HepG2 (cell line): ENCODE measurements around the gene RNF222. TPM values are rescaled to one million over a fixed set of nuclear protein-coding genes. Genes with fewer than 3 reads are reported as not detected.

Source experiments
- BHLHE40 ChIP-seq: IDR thresholded peaks from 2 replicates; pipeline ENCODE4 v1.6.1; 2011; ENCODE audit warnings: low read length, improper control_type of control experiment
- BORCS8-MEF2B ChIP-seq: sonication (generic); formaldehyde crosslinking; IDR thresholded peaks from 2 replicates; pipeline ENCODE4 v1.8.0; 2022; ENCODE audit warnings: mild to moderate bottlenecking, missing genetic modification reagents
- BRF2 ChIP-seq: sonication (generic); formaldehyde crosslinking; IDR thresholded peaks from 2 replicates; pipeline ENCODE4 v1.8.1; 2022; ENCODE audit warnings: mild to moderate bottlenecking, missing genetic modification reagents
- CSRNP1 ChIP-seq: sonication (generic); formaldehyde crosslinking; IDR thresholded peaks from 2 replicates; pipeline ENCODE4 v1.8.1; 2023; ENCODE audit warnings: mild to moderate bottlenecking, missing genetic modification reagents
- E2F5 ChIP-seq: sonication (generic); formaldehyde crosslinking; conservative IDR thresholded peaks from 2 replicates; pipeline ENCODE4 v1.4.0; 2020; ENCODE audit warnings: missing genetic modification reagents
- MTF2 ChIP-seq: sonication (generic); formaldehyde crosslinking; IDR thresholded peaks from 2 replicates; pipeline ENCODE4 v1.5.0; 2020; ENCODE audit warnings: missing genetic modification reagents, borderline replicate concordance
- MYC ChIP-seq: sonication (generic); formaldehyde crosslinking; IDR thresholded peaks from 2 replicates; pipeline ENCODE4 v1.9.0; 2021; ENCODE audit warnings: missing genetic modification reagents, borderline replicate concordance
- NCOA1 ChIP-seq: sonication (generic); formaldehyde crosslinking; IDR thresholded peaks from 2 replicates; pipeline ENCODE4 v1.9.0; 2021; ENCODE audit warnings: missing genetic modification reagents
- PHB2 ChIP-seq: fragments of 450-650 bp; IDR thresholded peaks from 2 replicates; pipeline ENCODE4 v1.6.1; 2018; ENCODE audit not compliant: partially characterized antibody
- SOX13 ChIP-seq, 3 experiments: fragments of 450-650 bp in 1 of 3; sonication (generic) in 1 of 3; formaldehyde crosslinking in 1 of 3; IDR thresholded peaks in 2 of 3; conservative IDR thresholded peaks in 1 of 3; 2 replicates each; pipeline versions ENCODE4 v1.5.0 to v1.6.1; 2016 to 2020; ENCODE audit warnings: antibody characterized with exemption in 1 of 3, mild to moderate bottlenecking in 1 of 3, missing compliant biosample characterization in 1 of 3, missing genetic modification reagents in 1 of 3, moderate library complexity in 1 of 3
- TEAD3 ChIP-seq: optimal IDR thresholded peaks from 2 replicates; pipeline ENCODE3; 2016; ENCODE audit warnings: borderline replicate concordance
- TEF ChIP-seq: sonication (generic); formaldehyde crosslinking; IDR thresholded peaks from 2 replicates; pipeline ENCODE4 v1.5.0; 2020; ENCODE audit warnings: missing genetic modification reagents
- ZNF12 ChIP-seq: sonication (generic); formaldehyde crosslinking; IDR thresholded peaks from 2 replicates; pipeline ENCODE4 v1.5.0; 2020; ENCODE audit warnings: missing genetic modification reagents
- ZNF18 ChIP-seq: sonication (generic); formaldehyde crosslinking; IDR thresholded peaks from 2 replicates; pipeline ENCODE4 v1.8.0; 2022; ENCODE audit warnings: mild to moderate bottlenecking, missing genetic modification reagents; ENCODE audit not compliant: insufficient replicate concordance
- ZNF747 ChIP-seq: sonication (generic); formaldehyde crosslinking; IDR thresholded peaks from 2 replicates; pipeline ENCODE4 v1.8.1; 2023; ENCODE audit warnings: missing genetic modification reagents, mild to moderate bottlenecking, borderline replicate concordance
- ZNF773 ChIP-seq: sonication (generic); formaldehyde crosslinking; IDR thresholded peaks from 2 replicates; pipeline ENCODE4 v1.4.0; 2020; ENCODE audit warnings: missing genetic modification reagents, borderline replicate concordance
- ZNF788 ChIP-seq: sonication (generic); formaldehyde crosslinking; IDR thresholded peaks from 2 replicates; pipeline ENCODE4 v1.5.0; 2020; ENCODE audit warnings: mild to moderate bottlenecking, missing genetic modification reagents, borderline replicate concordance
- ZNF816 ChIP-seq: sonication (generic); formaldehyde crosslinking; IDR thresholded peaks from 2 replicates; pipeline ENCODE4 v1.8.0; 2022; ENCODE audit warnings: missing genetic modification reagents, mild to moderate bottlenecking, borderline replicate concordance
- ZSCAN31 ChIP-seq: sonication (generic); formaldehyde crosslinking; IDR thresholded peaks from 2 replicates; pipeline ENCODE4 v1.5.0; 2020; ENCODE audit warnings: low read depth, mild to moderate bottlenecking, missing genetic modification reagents
- polyA plus RNA-seq, 8 experiments: library from polyadenylated mRNA; depleted of rRNA in 3 of 8; stranded (reverse) in 7 of 8; unstranded in 1 of 8; fragments of >200 nt; fragmentation: Illumina TruSeq in 4 of 8; extraction: Trizol in 4 of 8; gene quantifications; 2 replicates each; pipeline versions ENCODE4 v1.2.1 to v1.2.3, GENCODE V29; 2011 to 2016; ENCODE audit warnings: low read depth in 4 of 8, missing spikeins in 1 of 8, mixed read lengths in 1 of 8; ENCODE audit not compliant: insufficient read depth in 1 of 8
- total RNA-seq, 5 experiments: library from RNA; depleted of rRNA; stranded (reverse); fragments of >200 nt; fragmentation: Illumina TruSeq; extraction: Trizol; gene quantifications; 2 replicates each; pipeline ENCODE4 v1.2.3, GENCODE V29; 2016; ENCODE audit warnings: low read depth in 1 of 5

RNF222 gene
- total and polyA plus RNA-seq, 2 of the 13 experiments (the other 11 are each of a cell fraction or from before 2014, with no cell fraction given) = not detected

- TF ChIP-seq ZNF18 (CRISPR knock-in tag) (no peak), ZNF747 (CRISPR knock-in tag) (no peak), ZNF12 (0 out of 2 replicates have a peak, but pooled peaks have one; percentile 11), CSRNP1 (0 out of 2 replicates have a peak, but pooled peaks have one; percentile 26), E2F5 (CRISPR knock-in tag) (no peak), TEAD3 (CRISPR knock-in tag) (no peak), NCOA1 (CRISPR knock-in tag) (no peak), MTF2 (CRISPR knock-in tag) (0 out of 2 replicates have a peak, but pooled peaks have one; percentile 6), TEF (CRISPR knock-in tag) (0 out of 2 replicates have a peak, but pooled peaks have one; percentile 15), ZNF788 (CRISPR knock-in tag) (no peak), ZNF816 (CRISPR knock-in tag) (peak; percentile 83; the same call in 1 of the 2 replicates), ZNF773 (CRISPR knock-in tag) (no peak), SOX13 (IDR thresholded peaks at IDR 0.05) (no peak), SOX13 (CRISPR knock-in tag; conservative IDR thresholded peaks at IDR 0.05 in 1 of 2, IDR thresholded peaks at IDR 0.05 in 1 of 2) (peak in 1 of 2 experiments; percentile 78; a peak in 1 of 4 replicates), BORCS8-MEF2B (CRISPR knock-in tag) (no peak; the same call in 1 of the 2 replicates), BRF2 (CRISPR knock-in tag) (no peak), ZSCAN31 (CRISPR knock-in tag) (no peak), BHLHE40 (no peak), MYC (CRISPR knock-in tag) (peak; percentile 95; the same call in 1 of the 2 replicates), PHB2 (no peak)
Measured at GRCh38 chr17:8382880-8383142, 14.8 kb downstream of the RNF222 start (continued).
